ENCODE results near the gene HPCA.

Gene HPCA

DNA sequence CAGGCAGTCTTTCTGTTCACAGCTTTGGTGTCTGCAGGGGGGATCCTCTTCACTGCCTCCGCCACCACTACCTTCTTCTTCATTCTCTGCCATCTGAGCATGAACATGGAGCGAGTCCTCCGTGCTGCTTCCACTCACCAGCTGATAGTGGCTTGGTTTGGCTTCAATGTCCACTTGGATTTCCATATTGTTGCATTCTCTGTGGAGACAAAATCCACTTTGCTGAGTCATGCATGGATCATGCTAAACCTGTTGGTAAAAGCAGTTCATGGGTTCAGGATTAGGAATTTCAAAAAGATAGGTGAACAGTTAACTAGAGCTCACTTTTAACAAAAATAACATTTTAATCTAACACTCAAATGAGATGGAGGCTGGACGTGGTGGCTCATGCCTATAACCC lies 50.8 kb downstream of the HPCA start:
- no peak for DNase-seq

GRCh38 chr1:32939655-32940371 lies 53.5 kb downstream of the HPCA start:
- DNase-seq: peak; percentile 79 to 94 (median 88)

GRCh38 chr1:32944180-32944579 lies 57.9 kb downstream of the HPCA start:
- DNase-seq: no peak
